Hepatocyte (in vitro differentiated cells): Measurements from ENCODE around the gene RASSF8. TPM values are rescaled to one million over a fixed set of nuclear protein-coding genes. Genes with fewer than 3 reads are reported as not detected.

ENCODE experiments used
- DNase-seq: peaks from one replicate; pipeline ENCODE4 v3.0.0-alpha.2; 2016; ENCODE audit warnings: low spot score
- H2AFZ ChIP-seq: fragments of 200-600 bp; sonication (generic); 2 replicates; pipeline ENCODE4 v1.6.0; 2016; ENCODE audit warnings: antibody characterized with exemption, mild to moderate bottlenecking
- H3K27ac ChIP-seq: fragments of 200-600 bp; sonication (generic); 2 replicates; pipeline ENCODE4 v1.5.1; 2016; ENCODE audit warnings: mild to moderate bottlenecking
- H3K27me3 ChIP-seq: fragments of 200-600 bp; sonication (generic); 2 replicates; pipeline ENCODE4 v1.6.1; 2016
- H3K36me3 ChIP-seq: fragments of 200-600 bp; sonication (generic); replicated peaks from 2 replicates; pipeline ENCODE4 v1.5.1; 2016; ENCODE audit warnings: low read depth; ENCODE audit not compliant: insufficient read depth
- H3K4me1 ChIP-seq: fragments of 200-600 bp; sonication (generic); 2 replicates; pipeline ENCODE4 v1.5.1; 2016; ENCODE audit warnings: mild to moderate bottlenecking, moderate library complexity; ENCODE audit not compliant: insufficient read depth
- H3K4me2 ChIP-seq: fragments of 200-600 bp; sonication (generic); 2 replicates; pipeline ENCODE4 v1.6.0; 2016
- H3K4me3 ChIP-seq: fragments of 200-600 bp; sonication (generic); 2 replicates; pipeline ENCODE4 v1.5.1; 2016; ENCODE audit warnings: mild to moderate bottlenecking
- H3K79me2 ChIP-seq: fragments of 200-600 bp; sonication (generic); 2 replicates; pipeline ENCODE4 v1.6.0; 2017; ENCODE audit warnings: mild to moderate bottlenecking
- H3K9me2 ChIP-seq: fragments of 200-600 bp; sonication (generic); replicated peaks from 2 replicates; pipeline ENCODE4 v1.6.0; 2017; ENCODE audit warnings: mild to moderate bottlenecking; ENCODE audit not compliant: insufficient read depth
- H3K9me3 ChIP-seq: fragments of 200-600 bp; sonication (generic); 2 replicates; pipeline ENCODE4 v1.5.1; 2016; ENCODE audit warnings: low read depth, mild to moderate bottlenecking
- H4K20me1 ChIP-seq: fragments of 200-600 bp; sonication (generic); 2 replicates; pipeline ENCODE4 v1.6.0; 2016; ENCODE audit warnings: mild to moderate bottlenecking; ENCODE audit not compliant: insufficient read depth, poor library complexity, severe bottlenecking
- CTCF ChIP-seq: fragments of 200-600 bp; sonication (generic); IDR thresholded peaks from 2 replicates; pipeline ENCODE4 v1.5.1; 2016; ENCODE audit warnings: antibody characterized with exemption, mild to moderate bottlenecking; ENCODE audit not compliant: poor library complexity
- EZH2 ChIP-seq: fragments of 200-600 bp; sonication (generic); IDR thresholded peaks from 2 replicates; pipeline ENCODE4 v1.6.1; 2016; ENCODE audit warnings: antibody characterized with exemption, mild to moderate bottlenecking, borderline replicate concordance
- EZH2phosphoT487 ChIP-seq: fragments of 200-600 bp; sonication (generic); IDR thresholded peaks from one replicate; pipeline ENCODE4 v1.6.1; 2018; ENCODE audit warnings: antibody characterized with exemption, mild to moderate bottlenecking, low read depth, moderate library complexity; ENCODE audit not compliant: unreplicated experiment, severe bottlenecking
- WGBS: methylation state at CpG from one replicate; pipeline ENCODE4 v1.1.6; 2016; ENCODE audit warnings: low lambda C conversion rate; ENCODE audit errors: missing lambda C conversion rate; 5-methylcytosine and 5-hydroxymethylcytosine counted together
- polyA plus RNA-seq: library from polyadenylated mRNA; unstranded; fragments of >200 nt; fragmentation: Nextera tagmentation; extraction: Ambion mirVana; gene quantifications from 2 replicates; pipeline ENCODE4 v1.2.1, GENCODE V29; 2016
- total RNA-seq: library from RNA; depleted of rRNA; stranded (reverse); fragments of >200 nt; gene quantifications from 2 replicates; pipeline ENCODE4 v1.2.3, GENCODE V29; 2014

RASSF8 gene
- total and polyA plus RNA-seq, 2 experiments from 2014 or later = 24.6 to 46.2 TPM

GRCh38 chr12:26127404-26127803 is 168.9 kb downstream of the RASSF8 start:
- H3K4me2 ChIP-seq = no peak overlapping the region
- no peak overlapping the region for H3K27ac ChIP-seq
- peaks cover 9% of the 10 kb centered on the region for H3K4me1 ChIP-seq
- H2AFZ ChIP-seq = no peak overlapping the region
- no peaks in the 10 kb centered on the region for H3K79me2 ChIP-seq
- no peak for TF ChIP-seq CTCF
- TF ChIP-seq EZH2phosphoT487 = no peak
- DNase-seq = no peak
- H3K36me3 ChIP-seq = no peaks in the 10 kb centered on the region
- H4K20me1 ChIP-seq = no peaks in the 10 kb centered on the region
- no peaks in the 10 kb centered on the region for H3K9me2 ChIP-seq
- H3K9me3 ChIP-seq = no peaks in the 10 kb centered on the region
- WGBS = 73% methylated on average over 2 of the region's 2 CpGs
- no peak overlapping the region for H3K4me3 ChIP-seq
- H3K27me3 ChIP-seq = peaks cover 69% of the 10 kb centered on the region

- Histone ChIP-seq H3K9me2 (no peaks in the 10 kb centered on the region), H3K36me3 (no peaks in the 10 kb centered on the region), H3K27me3 (peaks cover 63% of the 10 kb centered on the region), H4K20me1 (no peaks in the 10 kb centered on the region), H3K9me3 (no peaks in the 10 kb centered on the region), H2AFZ (no peak overlapping the region), H3K27ac (no peak overlapping the region), H3K4me3 (no peak overlapping the region), H3K4me1 (peaks cover 9% of the 10 kb centered on the region), H3K79me2 (no peaks in the 10 kb centered on the region), H3K4me2 (no peak overlapping the region)
- TF ChIP-seq CTCF (no peak), EZH2phosphoT487 (no peak), EZH2 (no peak)
- no peak for DNase-seq
Measured at GRCh38 chr12:26128168-26128567, 169.7 kb downstream of the RASSF8 start.

Other genes with a start within 250 kb of the RASSF8 start
- 1.6 and 2.4 TPM in 2 replicates for gene BHLHE41, start 166.4 kb downstream of the RASSF8 start, total RNA-seq
- gene BHLHE41, start 166.4 kb downstream of the RASSF8 start, polyA plus RNA-seq = 3.6 and 4.9 TPM in 2 replicates
- gene SSPN, start 236.9 kb downstream of the RASSF8 start, total RNA-seq = 4.1 and 12.5 TPM in 2 replicates
- 1.7 and 2.3 TPM in 2 replicates for gene SSPN, start 236.9 kb downstream of the RASSF8 start, polyA plus RNA-seq